GM21723 (cell line): Measurements from ENCODE around the gene PCDH15.

Experiments used
- ATAC-seq: cut with Tn5 transposase; IDR thresholded peaks from one replicate; pipeline ENCODE4 v1.9.1; 2021; ENCODE audit warnings: mild to moderate bottlenecking, moderate library complexity; ENCODE audit not compliant: unreplicated experiment

Gene PCDH15

GRCh38 chr10:53894145-53894544 lies 906.9 kb downstream of the PCDH15 start:
- no peak for ATAC-seq

DNA sequence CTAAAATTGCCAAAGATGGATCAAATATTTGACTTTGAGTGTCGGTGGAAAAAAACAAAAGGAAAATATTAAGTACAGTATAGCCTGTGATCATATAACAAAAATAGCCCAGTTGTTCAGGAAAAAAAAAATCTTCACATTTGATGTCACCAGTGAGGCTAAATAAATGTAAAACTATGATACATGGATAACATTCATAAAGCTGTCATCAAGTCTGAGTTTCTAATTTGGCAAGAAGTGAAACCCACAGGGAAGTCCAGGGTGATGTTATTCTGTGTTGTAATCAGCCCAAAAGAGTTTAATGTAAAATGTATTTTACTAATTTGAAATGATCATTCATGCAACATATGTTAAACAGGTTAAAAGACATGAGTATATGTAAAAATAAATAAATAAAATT lies 908.0 kb downstream of the PCDH15 start:
- no peak for ATAC-seq

- no peak for ATAC-seq
These were observed 914.4 kb downstream of the PCDH15 start for GRCh38 chr10:53886325-53887300.

DNA sequence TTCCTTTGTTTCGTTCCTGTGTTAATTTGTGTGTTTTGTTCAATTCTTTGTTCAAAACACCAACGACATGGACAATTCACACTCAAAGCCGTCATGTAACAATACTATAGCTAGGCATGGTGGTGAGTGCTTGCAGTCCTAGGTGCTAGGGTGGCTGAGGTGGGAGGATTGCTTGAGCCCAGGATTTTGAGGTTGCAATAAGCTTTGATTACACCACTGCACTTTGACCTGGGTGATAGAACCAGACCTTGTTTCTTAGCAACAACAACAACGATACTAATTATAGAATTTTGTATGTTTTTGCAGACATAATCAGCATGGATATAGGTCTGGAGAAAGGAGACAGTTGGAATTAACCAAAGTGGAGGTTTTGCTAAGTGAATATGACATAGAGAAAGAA lies 936.2 kb downstream of the PCDH15 start:
- ATAC-seq, result no peak

DNA sequence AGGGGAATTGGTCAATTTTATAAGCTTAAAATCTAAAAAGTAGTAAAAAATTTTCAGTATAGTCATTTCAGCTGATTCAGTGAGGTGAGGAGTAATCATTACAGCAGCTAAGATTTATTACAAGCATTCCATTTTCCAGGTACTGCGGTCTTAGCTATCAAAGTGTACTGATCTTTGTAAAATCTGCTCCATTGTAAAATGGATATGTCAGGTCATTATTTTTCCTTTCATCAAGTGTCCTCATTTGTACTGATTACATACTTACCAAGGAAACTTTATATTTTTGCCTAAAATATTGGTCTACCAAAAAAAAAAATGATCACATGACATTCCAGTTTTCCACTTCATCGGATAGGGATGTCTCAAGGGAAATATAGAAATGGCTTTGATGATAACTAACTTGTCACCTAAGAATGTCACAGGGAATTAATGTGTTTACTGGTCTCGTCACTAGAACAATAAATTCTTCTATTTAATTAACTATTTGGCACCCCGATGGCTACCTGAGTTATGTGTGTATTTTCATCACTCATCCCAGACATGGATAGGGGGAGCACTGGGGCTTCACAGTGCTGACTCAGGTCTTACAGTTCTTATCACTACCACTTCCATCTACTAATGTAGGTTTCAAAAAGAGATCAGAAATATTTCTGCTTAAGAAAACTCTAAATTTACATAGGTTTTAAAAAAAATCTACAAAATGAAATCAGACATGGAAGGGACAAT lies 948.4 kb downstream of the PCDH15 start:
- ATAC-seq, result no peak

- no peak for ATAC-seq
These were observed 954.2 kb downstream of the PCDH15 start for GRCh38 chr10:53846809-53847208.

GRCh38 chr10:53843736-53844362 lies 957.2 kb downstream of the PCDH15 start:
- ATAC-seq, result no peak

DNA sequence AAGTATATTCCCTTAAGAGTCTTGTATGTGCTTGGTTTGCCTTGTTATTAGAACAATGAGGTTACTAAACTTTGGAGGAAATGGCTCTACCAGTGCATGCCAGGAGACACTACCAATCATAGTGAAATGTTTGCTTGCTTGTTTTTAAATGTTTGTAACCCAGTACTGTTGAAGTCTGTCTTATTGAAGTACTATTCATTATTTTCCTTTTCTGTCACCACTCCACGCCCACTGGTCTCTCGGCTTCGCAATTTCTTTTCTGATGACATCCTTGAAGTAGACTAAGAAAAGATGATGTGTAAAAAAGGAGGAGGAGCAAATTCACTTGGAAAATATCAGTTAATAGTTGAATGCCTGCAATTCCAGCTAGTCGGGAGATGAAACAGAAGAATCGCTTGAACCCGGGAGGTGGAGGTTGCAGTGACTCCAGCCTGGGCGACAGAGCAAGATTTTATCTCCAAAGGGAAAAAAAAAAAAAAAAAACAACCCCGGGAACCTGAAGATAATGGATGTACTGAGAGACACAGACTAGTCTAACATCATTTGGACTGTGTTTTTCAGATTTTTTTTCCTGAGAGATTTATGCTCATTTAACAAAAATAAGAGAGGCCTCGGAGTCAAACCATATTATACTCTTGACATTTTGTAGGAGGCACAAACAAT lies 959.4 kb downstream of the PCDH15 start:
- ATAC-seq, result no peak

DNA sequence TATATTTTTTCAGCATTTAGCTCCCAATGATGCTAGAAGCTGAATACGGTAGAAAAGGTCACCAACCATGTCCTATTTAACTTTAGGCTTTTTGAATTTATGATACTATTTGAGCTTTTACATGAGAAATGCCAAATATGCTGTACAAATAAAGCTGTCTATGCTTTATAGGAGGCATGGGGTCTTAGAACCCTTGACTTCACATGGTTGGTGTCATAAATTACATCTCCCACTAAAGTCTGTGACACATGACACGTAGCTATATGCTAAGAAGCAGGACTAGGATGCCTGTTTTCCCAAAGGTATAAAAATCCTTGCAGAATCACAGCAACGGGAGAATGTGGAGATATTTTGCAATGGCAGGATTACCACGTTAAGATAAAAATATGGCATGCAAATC lies 960.4 kb downstream of the PCDH15 start:
- ATAC-seq, result no peak

DNA sequence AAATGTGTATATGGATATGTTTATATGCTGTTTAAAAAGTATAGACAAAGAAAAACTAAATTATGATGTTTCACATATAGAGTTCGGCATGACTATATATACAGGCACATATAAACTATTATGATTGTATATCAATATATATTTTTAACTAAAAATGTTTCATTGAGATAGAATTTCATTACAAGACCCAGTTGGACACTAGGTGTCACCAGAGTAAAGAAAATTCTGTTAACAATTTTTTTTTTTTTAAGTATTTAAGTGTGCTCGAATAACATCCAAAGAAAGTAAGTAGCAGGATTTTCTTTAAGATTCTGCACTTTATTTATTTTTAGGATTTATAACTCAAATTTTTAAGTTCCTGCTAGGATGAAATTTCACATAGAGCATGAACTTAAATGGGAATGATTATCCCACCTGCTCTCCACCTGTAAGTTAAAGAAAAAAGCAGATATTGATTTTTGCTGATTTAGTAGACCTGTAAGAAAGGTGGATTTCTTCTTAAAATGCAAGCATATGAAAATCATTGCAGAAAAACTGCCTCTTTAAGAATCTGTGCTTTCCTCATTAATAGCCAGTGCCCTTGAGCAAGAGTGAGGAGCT lies 961.5 kb downstream of the PCDH15 start:
- no peak for ATAC-seq

DNA sequence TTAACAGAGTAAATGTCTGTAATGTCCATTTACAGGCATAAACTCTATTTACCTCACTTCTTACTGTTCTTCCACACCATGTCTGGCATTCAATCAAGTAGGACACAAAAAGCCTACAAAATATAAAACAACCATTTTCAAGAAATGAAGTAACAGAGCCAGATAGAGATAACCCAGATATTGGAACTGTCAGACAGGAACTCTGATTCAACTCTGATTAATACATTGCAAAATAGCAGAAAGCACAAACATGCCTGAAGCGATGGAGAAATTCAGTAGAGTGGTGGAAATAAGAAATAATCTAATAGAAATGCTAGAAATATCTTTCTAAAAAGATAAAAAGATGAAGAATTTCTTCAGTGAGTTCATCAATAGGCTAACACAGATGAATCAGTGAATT lies 964.4 kb downstream of the PCDH15 start:
- ATAC-seq, result no peak

DNA sequence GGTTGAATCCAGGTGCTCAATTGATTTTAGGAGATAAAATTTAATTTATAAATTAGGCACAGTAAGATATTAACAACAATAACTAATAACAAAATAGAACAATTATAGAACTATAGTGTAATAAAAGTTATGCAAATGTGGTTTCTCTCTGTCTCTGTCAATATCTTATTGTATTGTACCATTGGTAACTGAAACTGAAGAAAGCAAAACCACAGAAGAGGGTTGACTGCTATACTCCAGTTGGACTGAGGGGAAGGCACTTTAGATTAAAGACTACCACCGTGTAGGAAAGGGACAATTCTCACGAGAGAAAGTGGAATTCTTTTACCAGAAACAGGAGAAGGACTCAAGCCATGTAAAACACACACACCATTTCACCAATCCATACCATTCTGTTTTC lies 967.1 kb downstream of the PCDH15 start:
- no peak for ATAC-seq

DNA sequence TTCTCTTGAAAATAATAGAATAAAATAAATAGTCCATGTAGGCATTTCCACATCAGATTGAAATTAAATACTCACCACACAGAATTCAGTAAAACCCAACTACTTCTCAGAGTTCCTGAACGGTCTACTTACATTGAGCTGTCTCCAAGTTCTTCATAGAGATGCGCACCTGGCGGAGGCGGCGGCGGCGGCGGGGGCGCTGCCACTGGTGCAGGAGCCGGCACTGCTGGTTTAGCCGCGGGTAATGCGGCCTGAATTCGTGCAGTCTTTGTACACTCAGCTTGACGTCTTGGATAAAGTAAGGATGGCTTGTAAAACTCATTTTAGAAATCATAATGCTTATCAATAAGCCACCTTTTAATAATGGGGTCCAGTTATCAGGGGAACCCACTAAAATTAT lies 973.8 kb downstream of the PCDH15 start:
- no peak for ATAC-seq

DNA sequence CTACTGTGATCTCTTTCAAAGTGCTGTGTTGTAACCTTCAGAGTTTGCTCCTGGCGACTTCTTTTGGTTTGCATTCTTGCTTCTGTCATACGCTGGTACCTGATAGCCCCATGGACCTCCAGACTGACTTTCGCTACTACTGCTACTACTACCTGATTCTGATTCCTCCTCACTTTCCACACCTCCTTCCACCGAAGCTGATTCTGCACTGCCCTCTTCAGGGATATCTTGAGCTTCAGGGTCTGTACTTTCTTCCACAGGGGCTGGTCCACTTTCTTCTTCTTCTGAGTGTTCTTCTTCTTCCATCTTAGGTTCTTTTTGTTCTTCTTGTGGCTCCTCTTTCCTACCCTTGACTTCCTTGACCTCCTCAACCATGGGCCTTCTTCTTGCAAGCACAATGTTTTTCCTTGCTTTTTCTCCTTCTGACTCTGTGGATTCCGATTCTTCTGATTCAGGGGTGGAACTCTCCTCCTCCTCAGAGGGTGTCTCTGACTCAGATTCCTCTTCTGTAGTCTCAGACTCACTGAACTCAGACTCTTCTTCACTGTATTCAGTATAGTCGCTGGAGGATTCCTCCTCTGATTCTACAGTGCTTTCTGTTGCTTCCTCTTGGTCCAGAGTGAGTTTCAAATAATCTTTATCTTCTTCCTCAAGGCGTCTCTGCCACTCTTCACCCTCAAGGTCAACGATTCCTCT lies 992.2 kb downstream of the PCDH15 start:
- no peak for ATAC-seq

GRCh38 chr10:53786236-53786900 lies 1014.7 kb downstream of the PCDH15 start:
- ATAC-seq, result no peak

DNA sequence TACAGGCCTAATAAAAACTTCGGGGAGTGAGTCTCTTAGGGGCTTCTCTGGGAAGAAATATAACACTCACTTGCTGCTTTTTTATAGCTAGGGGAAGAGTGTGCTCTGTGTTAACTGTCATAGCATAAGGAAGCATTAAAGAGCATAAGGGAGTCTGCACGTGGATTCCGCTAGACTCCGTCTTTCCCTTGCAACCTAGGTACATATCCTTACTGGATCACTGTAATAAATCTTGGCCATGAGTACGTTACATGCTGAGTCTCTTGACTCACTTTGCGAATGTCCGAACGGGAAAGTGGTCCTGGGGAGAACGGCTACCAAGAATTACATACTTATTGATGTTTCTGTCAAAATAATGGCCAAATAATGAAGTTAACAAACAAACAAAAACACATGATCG lies 1029.3 kb downstream of the PCDH15 start:
- ATAC-seq, result no peak

- ATAC-seq, result no peak
These were observed 1030.1 kb downstream of the PCDH15 start for GRCh38 chr10:53770903-53771302.

DNA sequence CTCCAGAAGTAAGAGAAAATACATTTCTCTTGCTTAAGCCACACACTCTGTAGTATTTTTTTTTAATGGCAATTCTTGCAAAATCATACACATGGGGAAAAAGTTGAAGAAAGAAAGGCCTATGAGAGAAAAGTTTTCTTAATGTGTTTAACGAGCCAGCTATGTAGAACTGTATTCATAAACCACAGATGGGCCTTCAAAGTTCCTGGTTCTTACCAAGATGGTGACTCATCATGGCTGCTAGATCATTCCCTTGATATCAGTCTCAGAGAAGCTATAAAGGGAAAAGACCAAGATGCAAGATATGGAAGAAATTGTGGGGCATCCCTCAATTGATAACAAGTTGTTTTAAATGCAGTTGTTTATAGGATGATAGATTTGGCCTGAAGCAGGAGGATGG lies 1035.7 kb downstream of the PCDH15 start:
- no peak for ATAC-seq

- ATAC-seq, result no peak
These were observed 1046.3 kb downstream of the PCDH15 start for GRCh38 chr10:53754596-53755250.
